Lung (tissue), 12 donors: ENCODE results near the gene DLGAP4. TPM values are rescaled to one million over a fixed set of nuclear protein-coding genes. Genes with fewer than 3 reads are reported as not detected.

Experiments used
- ATAC-seq: fragments of 200-7000 bp; cut with Tn5 transposase; one replicate; pipeline ENCODE4 v1.9.1; 2020; ENCODE audit warnings: moderate number of reproducible peaks; ENCODE audit not compliant: insufficient read depth, low FRiP score
- DNase-seq, 3 donors: peaks; one replicate each; pipeline ENCODE4 v3.0.0-alpha.2; 2013 to 2017
- H3K27ac ChIP-seq, 2 donors: one replicate each; pipeline ENCODE4 v1.5.1; 2013; ENCODE audit warnings: mild to moderate bottlenecking in 2 of 2, moderate library complexity in 2 of 2, control low read depth in 1 of 2, inconsistent platforms in 1 of 2, low read depth in 1 of 2, low read length in 1 of 2
- H3K27me3 ChIP-seq, 3 donors: one replicate each; pipeline ENCODE4 v1.5.1; 2013; ENCODE audit warnings: low read length in 2 of 3; ENCODE audit not compliant: control insufficient read depth in 3 of 3, insufficient read depth in 3 of 3
- H3K36me3 ChIP-seq, 4 donors: one replicate each; pipeline ENCODE4 v1.5.1; 2013; ENCODE audit warnings: low read length in 4 of 4, mild to moderate bottlenecking in 1 of 4, moderate library complexity in 1 of 4; ENCODE audit not compliant: control insufficient read depth in 4 of 4, insufficient read depth in 4 of 4
- H3K4me1 ChIP-seq, 5 donors: one replicate each; pipeline ENCODE4 v1.5.1; 2013; ENCODE audit warnings: low read length in 5 of 5, mild to moderate bottlenecking in 2 of 5, moderate library complexity in 1 of 5; ENCODE audit not compliant: control insufficient read depth in 5 of 5, insufficient read depth in 5 of 5
- H3K4me3 ChIP-seq: one replicate; pipeline ENCODE4 v1.5.1; 2013; ENCODE audit warnings: mild to moderate bottlenecking, control low read depth, moderate library complexity
- H3K9ac ChIP-seq, 2 donors: one replicate each; pipeline ENCODE4 v1.5.1; 2013; ENCODE audit warnings: low read length in 2 of 2, control low read depth in 1 of 2; ENCODE audit not compliant: insufficient read depth in 1 of 2
- H3K9me3 ChIP-seq, 4 donors: one replicate each; pipeline ENCODE4 v1.5.1; 2013; ENCODE audit warnings: low read length in 3 of 4, mild to moderate bottlenecking in 1 of 4, moderate library complexity in 1 of 4; ENCODE audit not compliant: control insufficient read depth in 4 of 4, insufficient read depth in 3 of 4
- CTCF ChIP-seq: IDR thresholded peaks from 2 replicates; pipeline ENCODE4 v1.5.1; 2012; ENCODE audit warnings: mild to moderate bottlenecking; ENCODE audit errors: control extremely low read depth, extremely low read depth
- WGBS, 2 donors: extraction: QIAGEN DNeasy Blood & Tissue Kit; methylation state at CpG; one replicate each; pipeline ENCODE4 v1.1.7; 2013; 5-methylcytosine and 5-hydroxymethylcytosine counted together
- polyA plus RNA-seq, 2 donors: library from polyadenylated mRNA; stranded (reverse); fragments of 200-250 nt; gene quantifications; one replicate each; pipeline ENCODE4 v1.2.1, GENCODE V29; 2013
- total RNA-seq, 2 donors: library from RNA; depleted of rRNA in 1 of 2; stranded (reverse); fragments of >200 nt in 1 of 2; gene quantifications; one replicate each; pipeline ENCODE4 v1.2.1, GENCODE V29; 2014 to 2021
- donor health status: control.
- donor health status: control.
- donor health status: Bipolar disorder and iron deficiency.
- donor health status: healthy.
- donor health status: DM: yes; HTN: yes; CAD: no.

The DLGAP4 gene
- total and polyA plus RNA-seq, 4 donors, result 34.6 to 67.6 (median 35.8) TPM

GRCh38 chr20:36392989-36393388 is 86.8 kb downstream of the DLGAP4 start:
- no peaks in the 10 kb centered on the region for H3K36me3 ChIP-seq
- H3K9ac ChIP-seq, result no peak overlapping the region
- 83 to 86% methylated on average over 3 of the region's 3 CpGs for WGBS, 2 donors
- peaks cover 0 to 2% (median 0%) of the 10 kb centered on the region in 3 donors for H3K27me3 ChIP-seq
- no peak for ATAC-seq
- H3K4me3 ChIP-seq, result no peak overlapping the region
- no peak overlapping the region for H3K27ac ChIP-seq
- peaks cover 0 to 2% (median 0%) of the 10 kb centered on the region in 4 donors for H3K9me3 ChIP-seq
- no peak for TF ChIP-seq CTCF
- no peaks in the 10 kb centered on the region for H3K4me1 ChIP-seq
- DNase-seq, result no peak

- Histone ChIP-seq H3K36me3 (no peaks in the 10 kb centered on the region), H3K4me1 (no peaks in the 10 kb centered on the region), H3K9me3 (no peaks in the 10 kb centered on the region), H3K4me3 (no peak overlapping the region), H3K9ac (no peak overlapping the region), H3K27me3 (peaks cover 0 to 2% (median 0%) of the 10 kb centered on the region in 3 donors), H3K27ac (no peak overlapping the region)
- ATAC-seq (no peak), DNase-seq (no peak)
- 57 to 71% methylated on average over 20 of the region's 20 CpGs for WGBS, 2 donors
- no peak for TF ChIP-seq CTCF
These were observed 88.3 kb downstream of the DLGAP4 start for GRCh38 chr20:36394340-36394965.

- WGBS, 2 donors, result 86 to 87% methylated on average over 6 of the region's 6 CpGs
- TF ChIP-seq CTCF, result no peak
- H3K4me1 ChIP-seq, result no peaks in the 10 kb centered on the region
- DNase-seq (no peak), ATAC-seq (no peak)
- H3K9ac ChIP-seq, result no peak overlapping the region
- H3K27ac ChIP-seq, result no peak overlapping the region
- H3K9me3 ChIP-seq, result no peaks in the 10 kb centered on the region
- H3K4me3 ChIP-seq, result no peak overlapping the region
- peaks cover 0 to 10% (median 5%) of the 10 kb centered on the region in 3 donors for H3K27me3 ChIP-seq
- no peaks in the 10 kb centered on the region for H3K36me3 ChIP-seq
These were observed 90.2 kb downstream of the DLGAP4 start for GRCh38 chr20:36396340-36396739.
